H1 (cell line): ENCODE data around the gene SAMD4A. TPM values are rescaled to one million over a fixed set of nuclear protein-coding genes. Genes with fewer than 3 reads are reported as not detected.

Experiments used
- ASH2L ChIP-seq: fragments of 200-600, 300-600 bp; sonication (generic); IDR thresholded peaks from one replicate; pipeline ENCODE4 v1.7.1; 2017; ENCODE audit warnings: low read length
- BRCA1 ChIP-seq: IDR thresholded peaks from 2 replicates; pipeline ENCODE4 v1.6.1; 2012; ENCODE audit warnings: low read depth, low read length, improper control_type of control experiment
- CHD1 ChIP-seq: IDR thresholded peaks from 2 replicates; pipeline ENCODE4 v1.6.1; 2012; ENCODE audit warnings: low read depth, low read length, improper control_type of control experiment
- CHD2 ChIP-seq: IDR thresholded peaks from 2 replicates; pipeline ENCODE4 v1.6.1; 2012; ENCODE audit warnings: low read length, improper control_type of control experiment
- CREB1 ChIP-seq: IDR thresholded peaks from 2 replicates; pipeline ENCODE4 v1.6.1; 2012; ENCODE audit warnings: inconsistent platforms
- HDAC2 ChIP-seq, 2 experiments: fragments of 300-600 bp in 1 of 2; sonication (generic) in 1 of 2; IDR thresholded peaks; 2 replicates each; pipeline ENCODE4 v1.6.1; 2011 to 2012; ENCODE audit warnings: low read depth in 2 of 2, low read length in 2 of 2, mild to moderate bottlenecking in 2 of 2, moderate library complexity in 2 of 2, borderline replicate concordance in 1 of 2, inconsistent platforms in 1 of 2
- JUN ChIP-seq: IDR thresholded peaks from 2 replicates; pipeline ENCODE4 v1.6.1; 2011; ENCODE audit warnings: low read depth, mild to moderate bottlenecking, improper control_type of control experiment, low read length
- KDM4A ChIP-seq: IDR thresholded peaks from one replicate; pipeline ENCODE4 v1.7.1; 2012; ENCODE audit warnings: low read depth, mild to moderate bottlenecking, moderate library complexity, low read length, inconsistent platforms; ENCODE audit not compliant: severe bottlenecking
- KDM5A ChIP-seq: fragments of 200-600 bp; IDR thresholded peaks from 2 replicates; pipeline ENCODE4 v1.7.1; 2012; ENCODE audit warnings: mild to moderate bottlenecking, low read length, inconsistent platforms, mixed read lengths
- PHF8 ChIP-seq: fragments of 200-600 bp; sonication (generic); conservative IDR thresholded peaks from 2 replicates; pipeline ENCODE4 v1.7.1; 2012; ENCODE audit warnings: low read depth, mild to moderate bottlenecking, inconsistent platforms, low read length, moderate library complexity
- POU5F1 ChIP-seq: IDR thresholded peaks from 2 replicates; pipeline ENCODE4 v1.6.1; 2011; ENCODE audit warnings: low read depth, mild to moderate bottlenecking, low read length, moderate library complexity
- RAD21 ChIP-seq, 2 experiments: IDR thresholded peaks in 1 of 2; conservative IDR thresholded peaks in 1 of 2; 2 replicates each; pipeline ENCODE4 v1.6.1; 2011; ENCODE audit warnings: low read depth in 2 of 2, low read length in 2 of 2, improper control_type of control experiment in 1 of 2, inconsistent platforms in 1 of 2, mild to moderate bottlenecking in 1 of 2, moderate library complexity in 1 of 2
- RFX5 ChIP-seq: IDR thresholded peaks from 2 replicates; pipeline ENCODE4 v1.6.1; 2011; ENCODE audit warnings: low read depth, low read length, improper control_type of control experiment, borderline replicate concordance
- SAP30 ChIP-seq: fragments of 300-600 bp; sonication (generic); IDR thresholded peaks from 2 replicates; pipeline ENCODE4 v1.7.1; 2012; ENCODE audit warnings: low read length, moderate library complexity, mild to moderate bottlenecking, inconsistent platforms; ENCODE audit not compliant: insufficient read depth, insufficient replicate concordance
- SP1 ChIP-seq: IDR thresholded peaks from 2 replicates; pipeline ENCODE4 v1.6.1; 2011; ENCODE audit warnings: low read depth, low read length
- TAF7 ChIP-seq: optimal IDR thresholded peaks from 2 replicates; pipeline ENCODE3; 2011; ENCODE audit warnings: low read depth, mild to moderate bottlenecking, inconsistent platforms, low read length, moderate library complexity, borderline replicate concordance
- TCF12 ChIP-seq: IDR thresholded peaks from 2 replicates; pipeline ENCODE4 v1.6.1; 2011; ENCODE audit warnings: low read depth, mild to moderate bottlenecking, low read length
- TEAD4 ChIP-seq: IDR thresholded peaks from 2 replicates; pipeline ENCODE4 v1.6.1; 2012; ENCODE audit warnings: low read depth, low read length, inconsistent platforms, mixed read lengths
- USF2 ChIP-seq: IDR thresholded peaks from 2 replicates; pipeline ENCODE4 v1.6.1; 2011; ENCODE audit warnings: low read length, improper control_type of control experiment
- polyA plus RNA-seq, 7 experiments: library from polyadenylated mRNA; depleted of rRNA in 3 of 7; stranded (reverse) in 5 of 7; unstranded in 2 of 7; fragments of >200 nt in 5 of 7; fragments of 200-250 nt in 2 of 7; gene quantifications; 1 replicate in 5 of 7; 2 replicates in 1 of 7; 4 replicates in 1 of 7; pipeline versions ENCODE4 v1.2.1 to v1.2.3, GENCODE V29; 2011 to 2013; ENCODE audit warnings: missing spikeins in 2 of 7, mixed read lengths in 2 of 7
- total RNA-seq: library from RNA; stranded (reverse); fragmentation: NEBNext Ultra II Directional; extraction: Animal tissue kit (Norgen Biotek cat#: 25700); gene quantifications from 2 replicates; pipeline ENCODE4 v1.2.1, GENCODE V29; 2021
- TF ChIP-seq, protein P1 (sequence below): IDR thresholded peaks from 2 replicates; pipeline ENCODE4 v1.6.1; 2012; ENCODE audit warnings: low read length, inconsistent platforms

The SAMD4A gene
- total and polyA plus RNA-seq, 2 of the 8 experiments (the other 6 are each of a cell fraction or from before 2014, with no cell fraction given) = 2.4 to 12.3 TPM

- TF ChIP-seq RFX5 = no peak
- TF ChIP-seq PHF8 = no peak
- no peak for TF ChIP-seq BRCA1
- no peak for TF ChIP-seq CREB1
- no peak for TF ChIP-seq CHD2
- TF ChIP-seq KDM4A = no peak
- TF ChIP-seq SAP30 = no peak
- no peak for TF ChIP-seq CHD1
- TF ChIP-seq TEAD4 = no peak
- TF ChIP-seq USF2 = no peak
- TF ChIP-seq, protein P1, sequence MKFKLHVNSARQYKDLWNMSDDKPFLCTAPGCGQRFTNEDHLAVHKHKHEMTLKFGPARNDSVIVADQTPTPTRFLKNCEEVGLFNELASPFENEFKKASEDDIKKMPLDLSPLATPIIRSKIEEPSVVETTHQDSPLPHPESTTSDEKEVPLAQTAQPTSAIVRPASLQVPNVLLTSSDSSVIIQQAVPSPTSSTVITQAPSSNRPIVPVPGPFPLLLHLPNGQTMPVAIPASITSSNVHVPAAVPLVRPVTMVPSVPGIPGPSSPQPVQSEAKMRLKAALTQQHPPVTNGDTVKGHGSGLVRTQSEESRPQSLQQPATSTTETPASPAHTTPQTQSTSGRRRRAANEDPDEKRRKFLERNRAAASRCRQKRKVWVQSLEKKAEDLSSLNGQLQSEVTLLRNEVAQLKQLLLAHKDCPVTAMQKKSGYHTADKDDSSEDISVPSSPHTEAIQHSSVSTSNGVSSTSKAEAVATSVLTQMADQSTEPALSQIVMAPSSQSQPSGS = no peak
- no peak for TF ChIP-seq SP1
- TF ChIP-seq TCF12 = no peak
- TF ChIP-seq RAD21 (IDR thresholded peaks at IDR 0.05 in 1 of 2, conservative IDR thresholded peaks at IDR 0.05 in 1 of 2; ENCODE audit: low read depth in 2 of 2, low read length in 2 of 2) = peak in 1 of 2 experiments; percentile 10; a peak in 1 of 4 replicates
- peak; percentile 68 for TF ChIP-seq ASH2L
- TF ChIP-seq POU5F1 = no peak
- TF ChIP-seq HDAC2 (IDR thresholded peaks at IDR 0.05; ENCODE audit: borderline replicate concordance in 1 of 2, low read depth in 2 of 2, low read length in 2 of 2) = no peak
- TF ChIP-seq KDM5A = no peak
- peak; percentile 49 for TF ChIP-seq TAF7
- TF ChIP-seq JUN = no peak
These were observed at the start of gene SAMD4A (continued) for GRCh38 chr14:54566410-54567223.
